Fibroblast of the conjunctiva (primary cell): ENCODE data around the gene DOLK.

Source experiments
- DNase-seq: peaks from one replicate; pipeline ENCODE4 v3.0.0-alpha.2; 2010; ENCODE audit warnings: low read depth

DOLK gene

GRCh38 chr9:128906741-128907140 is 40.7 kb downstream of the DOLK start:
- DNase-seq: no peak

GRCh38 chr9:128905964-128906363 is 41.4 kb downstream of the DOLK start:
- DNase-seq: no peak

GRCh38 chr9:128903871-128904620 is 43.4 kb downstream of the DOLK start:
- DNase-seq: no peak

GRCh38 chr9:128903079-128903461 is 44.3 kb downstream of the DOLK start:
- no peak for DNase-seq

GRCh38 chr9:128902351-128903078 is 44.9 kb downstream of the DOLK start:
- DNase-seq: no peak

- DNase-seq: no peak
Observed at GRCh38 chr9:128901822-128902221, 45.6 kb downstream of the DOLK start.

GRCh38 chr9:128901379-128901778 is 46.0 kb downstream of the DOLK start:
- no peak for DNase-seq

GRCh38 chr9:128899566-128900322 is 47.7 kb downstream of the DOLK start:
- no peak for DNase-seq

GRCh38 chr9:128898845-128899565 is 48.4 kb downstream of the DOLK start:
- DNase-seq: no peak

GRCh38 chr9:128898382-128898781 is 49.0 kb downstream of the DOLK start:
- no peak for DNase-seq

- DNase-seq: no peak
Observed at GRCh38 chr9:128895556-128895955, 51.8 kb downstream of the DOLK start.
